Glutamatergic neuron (in vitro differentiated cells): ENCODE data around the gene FAM3C. TPM values are rescaled to one million over a fixed set of nuclear protein-coding genes. Genes with fewer than 3 reads are reported as not detected.
"Not testable (repeated sequence)": the region's sequence is repeated elsewhere in the genome, so short reads cannot be mapped to it uniquely, and the experiment has no call there.

Source experiments
- DNase-seq: peaks from one replicate; pipeline ENCODE4 v3.0.0; 2022
- H3K27ac Mint-ChIP-seq: one replicate; pipeline ENCODE4 v1.8.0; 2020; ENCODE audit warnings: mild to moderate bottlenecking, mixed read lengths, inconsistent platforms; ENCODE audit not compliant: unreplicated experiment
- H3K27me3 Mint-ChIP-seq: one replicate; pipeline ENCODE4 v1.8.0; 2020; ENCODE audit warnings: mild to moderate bottlenecking, moderate library complexity, mixed read lengths, inconsistent platforms; ENCODE audit not compliant: unreplicated experiment
- H3K36me3 Mint-ChIP-seq: one replicate; pipeline ENCODE4 v1.8.0; 2020; ENCODE audit warnings: mild to moderate bottlenecking, mixed read lengths, inconsistent platforms; ENCODE audit not compliant: unreplicated experiment
- H3K4me1 Mint-ChIP-seq: one replicate; pipeline ENCODE4 v1.8.0; 2020; ENCODE audit warnings: mild to moderate bottlenecking, low read depth, mixed read lengths, inconsistent platforms; ENCODE audit not compliant: unreplicated experiment
- H3K4me3 Mint-ChIP-seq: one replicate; pipeline ENCODE4 v1.8.0; 2020; ENCODE audit warnings: mild to moderate bottlenecking, mixed read lengths, inconsistent platforms; ENCODE audit not compliant: unreplicated experiment
- H3K9me3 Mint-ChIP-seq: one replicate; pipeline ENCODE4 v1.8.0; 2020; ENCODE audit warnings: mild to moderate bottlenecking, moderate library complexity, mixed read lengths, inconsistent platforms; ENCODE audit not compliant: unreplicated experiment
- total RNA-seq: library from RNA; stranded (reverse); fragmentation: NEBNext Ultra II Directional; extraction: Animal tissue kit (Norgen Biotek cat#: 25700); gene quantifications from one replicate; pipeline ENCODE4 v1.2.1, GENCODE V29; 2021; ENCODE audit not compliant: unreplicated experiment
- TF ChIP-seq, protein P1 (sequence below): fragments of 200-600 bp; sonication (generic); IDR thresholded peaks from one replicate; pipeline ENCODE4 v1.5.0; 2021; ENCODE audit not compliant: partially characterized antibody, unreplicated experiment

The FAM3C gene
- total RNA-seq, 1 donor from 2014 or later = 19.9 TPM

DNA sequence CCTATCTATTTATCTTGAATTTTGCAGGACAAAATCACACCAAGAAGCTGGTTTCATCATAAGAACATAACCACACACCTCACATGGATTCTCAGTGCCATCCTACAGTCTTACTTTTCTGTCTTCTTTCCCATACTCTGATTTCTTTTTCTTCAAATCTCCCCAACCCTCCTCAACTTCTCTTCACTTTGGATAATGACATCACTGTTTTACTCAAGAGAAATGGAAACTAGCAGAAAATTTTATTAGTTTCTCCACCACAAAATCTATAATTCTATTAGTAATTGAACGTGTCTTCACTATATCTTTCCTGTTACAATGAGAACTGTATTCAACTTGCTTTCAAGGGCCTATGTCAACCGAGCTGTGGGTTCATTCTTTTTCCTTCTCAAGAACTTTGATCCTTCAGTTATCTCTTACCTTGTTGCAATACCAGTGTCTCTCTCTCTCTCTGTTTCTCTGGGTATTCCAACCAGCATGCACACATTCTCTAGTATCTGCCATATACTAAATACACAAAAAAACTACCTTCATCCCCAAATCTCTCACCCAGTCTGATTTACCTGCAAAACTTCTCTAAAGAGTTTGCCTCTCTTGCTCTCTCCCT lies 35.4 kb upstream of the FAM3C start:
- Mint-ChIP-seq H3K9me3 (no peaks in the 10 kb centered on the region), H3K4me3 (no peak overlapping the region), H3K4me1 (no peaks in the 10 kb centered on the region), H3K27ac (no peak overlapping the region), H3K27me3 (no peaks in the 10 kb centered on the region), H3K36me3 (no peaks in the 10 kb centered on the region)
- DNase-seq = no peak
- TF ChIP-seq, protein P1, sequence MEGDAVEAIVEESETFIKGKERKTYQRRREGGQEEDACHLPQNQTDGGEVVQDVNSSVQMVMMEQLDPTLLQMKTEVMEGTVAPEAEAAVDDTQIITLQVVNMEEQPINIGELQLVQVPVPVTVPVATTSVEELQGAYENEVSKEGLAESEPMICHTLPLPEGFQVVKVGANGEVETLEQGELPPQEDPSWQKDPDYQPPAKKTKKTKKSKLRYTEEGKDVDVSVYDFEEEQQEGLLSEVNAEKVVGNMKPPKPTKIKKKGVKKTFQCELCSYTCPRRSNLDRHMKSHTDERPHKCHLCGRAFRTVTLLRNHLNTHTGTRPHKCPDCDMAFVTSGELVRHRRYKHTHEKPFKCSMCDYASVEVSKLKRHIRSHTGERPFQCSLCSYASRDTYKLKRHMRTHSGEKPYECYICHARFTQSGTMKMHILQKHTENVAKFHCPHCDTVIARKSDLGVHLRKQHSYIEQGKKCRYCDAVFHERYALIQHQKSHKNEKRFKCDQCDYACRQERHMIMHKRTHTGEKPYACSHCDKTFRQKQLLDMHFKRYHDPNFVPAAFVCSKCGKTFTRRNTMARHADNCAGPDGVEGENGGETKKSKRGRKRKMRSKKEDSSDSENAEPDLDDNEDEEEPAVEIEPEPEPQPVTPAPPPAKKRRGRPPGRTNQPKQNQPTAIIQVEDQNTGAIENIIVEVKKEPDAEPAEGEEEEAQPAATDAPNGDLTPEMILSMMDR = no peak

DNA sequence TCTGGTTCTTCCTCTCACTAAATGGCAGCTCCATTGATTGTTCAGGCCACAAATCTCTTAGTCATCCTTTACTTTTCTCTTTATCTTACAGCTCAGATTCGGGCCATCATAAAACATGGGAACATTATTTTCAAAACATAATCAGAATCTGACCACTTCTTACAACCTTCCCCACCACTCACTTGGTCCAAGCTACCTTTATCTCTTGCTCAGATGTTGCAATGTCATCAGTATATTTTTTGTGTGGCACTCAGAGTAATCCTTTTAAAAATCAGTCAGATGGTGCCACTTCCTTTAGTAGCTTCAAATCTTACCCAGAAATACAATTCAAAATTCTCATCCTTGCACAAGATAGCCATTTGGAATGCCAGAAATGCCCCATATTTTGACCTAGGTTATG lies 34.5 kb upstream of the FAM3C start:
- TF ChIP-seq, protein P1 = no peak
- Mint-ChIP-seq H3K4me3 (no peak overlapping the region), H3K36me3 (no peaks in the 10 kb centered on the region), H3K27me3 (no peaks in the 10 kb centered on the region), H3K4me1 (no peaks in the 10 kb centered on the region), H3K27ac (no peak overlapping the region), H3K9me3 (no peaks in the 10 kb centered on the region)
- no peak for DNase-seq

DNA sequence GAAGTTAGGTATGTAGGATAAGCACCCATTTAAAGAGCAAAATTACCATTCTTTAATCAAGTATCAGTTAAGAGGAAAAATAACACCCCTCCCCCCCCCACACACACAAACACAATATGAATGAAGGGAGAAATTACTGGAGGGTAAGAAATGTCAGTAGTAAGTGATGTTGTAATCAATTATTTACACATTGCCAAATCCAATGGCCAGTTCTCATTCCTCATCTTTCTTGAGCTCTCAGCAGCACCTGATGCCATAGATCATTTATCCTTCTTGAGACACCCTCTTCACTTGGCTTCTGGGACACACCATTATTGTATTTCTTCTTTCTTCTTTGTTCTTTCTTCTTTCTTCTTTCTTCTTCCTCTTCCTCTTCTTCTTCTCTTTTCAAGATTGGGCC lies 33.7 kb upstream of the FAM3C start:
- no peak overlapping the region for H3K27ac Mint-ChIP-seq
- no peaks in the 10 kb centered on the region for H3K9me3 Mint-ChIP-seq
- H3K27me3 Mint-ChIP-seq = no peaks in the 10 kb centered on the region
- TF ChIP-seq, protein P1 = no peak
- no peak for DNase-seq
- H3K4me3 Mint-ChIP-seq = no peak overlapping the region
- H3K36me3 Mint-ChIP-seq = no peaks in the 10 kb centered on the region
- no peaks in the 10 kb centered on the region for H3K4me1 Mint-ChIP-seq

DNA sequence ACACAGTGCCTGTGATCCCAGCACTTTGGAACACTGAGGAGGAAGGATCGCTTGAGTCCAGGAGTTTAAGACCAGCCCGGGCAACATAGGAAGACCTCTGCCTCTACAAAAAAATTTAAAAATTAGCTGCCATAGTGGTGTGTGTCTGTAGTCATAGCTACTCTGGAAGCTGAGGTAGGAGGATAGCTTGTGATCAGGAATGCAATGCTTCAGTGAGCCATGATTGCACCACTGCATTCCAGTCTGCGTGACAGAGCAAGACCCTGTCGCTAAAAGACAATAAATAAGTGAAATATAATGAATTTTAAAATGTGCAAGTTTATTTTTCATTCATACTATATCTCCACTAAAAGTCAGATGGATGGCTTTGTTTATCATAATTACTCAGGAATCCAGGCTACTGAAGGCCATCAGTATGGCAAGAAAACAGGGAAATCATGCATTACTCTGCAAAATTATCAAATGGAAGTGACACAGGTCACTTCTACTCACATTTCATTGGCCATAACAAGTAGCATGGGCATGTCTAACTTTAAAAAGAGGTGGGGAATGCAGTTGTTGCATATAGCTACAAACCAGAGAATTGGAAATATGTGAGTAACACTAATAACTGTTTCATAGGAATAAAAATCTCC lies 32.9 kb upstream of the FAM3C start:
- Mint-ChIP-seq H3K27me3 (no peaks in the 10 kb centered on the region), H3K4me3 (no peak overlapping the region), H3K4me1 (no peaks in the 10 kb centered on the region), H3K9me3 (no peaks in the 10 kb centered on the region), H3K27ac (no peak overlapping the region), H3K36me3 (no peaks in the 10 kb centered on the region)
- no peak for DNase-seq
- TF ChIP-seq, protein P1 = no peak

DNA sequence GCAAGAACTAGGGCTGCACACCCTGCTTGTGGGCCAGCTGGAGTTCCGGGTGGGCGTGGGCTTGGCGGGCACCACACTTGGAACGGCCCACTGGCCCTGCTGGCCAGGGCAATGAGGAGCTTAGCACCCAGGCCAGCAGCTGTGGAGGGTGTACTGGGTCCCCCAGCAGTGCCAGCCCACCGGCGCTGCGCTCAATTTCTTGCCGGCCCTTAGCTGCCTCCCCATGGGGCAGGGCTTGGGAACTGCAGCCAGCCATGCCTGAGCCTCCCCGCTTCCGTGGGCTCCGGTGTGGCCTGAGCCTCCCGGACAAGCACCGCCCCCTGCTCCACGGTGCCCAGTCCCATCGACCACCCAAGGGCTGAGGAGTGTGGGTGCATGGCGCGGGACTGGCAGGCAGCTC lies 25.6 kb upstream of the FAM3C start:
- not testable (repeated sequence) for H3K27ac Mint-ChIP-seq, H3K9me3 Mint-ChIP-seq, H3K36me3 Mint-ChIP-seq, H3K27me3 Mint-ChIP-seq, H3K4me3 Mint-ChIP-seq, DNase-seq, H3K4me1 Mint-ChIP-seq
